Stimulated activated CD8-positive, alpha-beta memory T cell treated with anti-CD3 and anti-CD28 coated beads, Interleukin-15, amount 100 ng/mL, for 48 hours (primary cell): ENCODE measurements around the gene TRA2A.
"Not testable (repeated sequence)": the region's sequence is repeated elsewhere in the genome, so short reads cannot be mapped to it uniquely, and the experiment has no call there.

Experiments used
- DNase-seq, 2 donors: peaks; one replicate each; pipeline ENCODE4 v3.0.0-alpha.2; 2020; ENCODE audit warnings: low read depth in 2 of 2

TRA2A gene

DNA sequence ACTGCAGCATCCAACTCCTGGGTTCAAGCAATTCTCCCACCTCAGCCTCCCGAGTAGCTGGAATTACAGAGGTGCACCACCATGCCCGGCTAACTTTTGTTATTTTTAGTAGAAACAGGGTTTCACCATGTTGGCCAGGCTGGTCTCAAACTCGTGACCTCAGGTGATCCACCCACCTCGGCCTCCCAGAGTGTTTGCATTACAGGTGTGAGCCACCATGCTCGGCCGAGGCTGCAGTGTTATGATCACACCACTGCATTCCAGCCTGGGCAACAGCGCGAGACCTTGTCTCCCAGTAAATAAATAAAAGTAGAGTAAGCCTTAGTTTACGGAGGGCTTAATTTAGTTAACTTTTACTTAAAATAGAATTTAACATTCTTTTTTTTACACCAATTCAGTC lies 37.8 kb downstream of the TRA2A start:
- DNase-seq = no peak

DNA sequence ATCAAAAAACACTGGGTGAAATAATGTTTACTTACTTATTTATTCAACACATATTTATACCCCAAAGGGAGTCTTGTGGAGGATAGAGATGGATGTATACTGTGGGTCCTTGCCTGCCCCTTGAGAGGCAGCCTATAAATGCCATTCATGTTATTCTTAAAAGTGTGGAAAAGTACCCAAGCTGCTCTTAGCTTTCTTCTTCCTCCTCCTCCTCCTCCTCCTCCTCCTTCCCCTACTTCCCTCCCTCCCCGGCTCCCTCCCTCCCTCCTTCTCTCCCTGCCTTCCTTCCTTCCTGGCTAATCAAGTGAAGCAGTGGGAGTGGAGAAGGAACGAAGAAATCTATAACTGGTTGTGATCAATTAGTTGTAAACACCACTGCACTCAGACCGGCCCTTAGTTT lies 40.3 kb downstream of the TRA2A start:
- DNase-seq = no peak

DNA sequence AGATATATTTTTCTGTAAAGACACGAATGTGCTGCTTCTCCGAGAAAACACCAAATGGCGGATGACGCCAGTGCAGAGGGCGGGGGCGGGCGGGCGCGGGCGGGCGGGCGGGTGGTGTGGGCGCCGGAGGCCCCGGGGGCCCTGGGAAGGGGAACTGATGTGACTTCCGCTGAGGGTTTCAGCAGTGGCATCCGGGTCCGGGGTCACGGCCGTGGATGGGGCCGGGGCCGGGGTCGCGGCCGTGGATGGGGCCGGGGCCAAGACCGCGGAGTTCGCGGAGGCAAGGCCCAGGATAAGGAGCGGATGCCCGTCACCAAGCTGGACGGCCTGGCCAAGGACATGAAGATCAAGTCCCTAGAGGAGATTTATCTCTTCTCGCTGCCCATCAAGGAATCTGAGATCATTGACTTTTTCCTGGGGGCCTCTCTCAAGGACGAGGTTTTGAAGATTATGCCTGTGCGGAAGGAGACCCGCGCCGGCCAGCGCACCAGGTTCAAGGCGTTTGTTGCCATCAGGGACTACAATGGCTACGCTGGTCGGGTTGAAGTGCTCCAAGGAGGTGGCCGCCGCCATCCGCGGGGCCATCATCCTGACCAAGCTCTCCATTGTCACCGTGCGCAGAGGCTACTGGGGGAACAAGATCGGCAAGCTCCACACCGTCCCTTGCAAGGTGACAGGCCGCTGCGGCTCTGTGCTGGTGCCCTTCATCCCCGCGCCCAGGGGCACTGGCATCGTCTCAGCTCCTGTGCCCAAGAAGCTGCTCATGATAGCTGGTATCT lies 41.2 kb downstream of the TRA2A start:
- DNase-seq = no peak

DNA sequence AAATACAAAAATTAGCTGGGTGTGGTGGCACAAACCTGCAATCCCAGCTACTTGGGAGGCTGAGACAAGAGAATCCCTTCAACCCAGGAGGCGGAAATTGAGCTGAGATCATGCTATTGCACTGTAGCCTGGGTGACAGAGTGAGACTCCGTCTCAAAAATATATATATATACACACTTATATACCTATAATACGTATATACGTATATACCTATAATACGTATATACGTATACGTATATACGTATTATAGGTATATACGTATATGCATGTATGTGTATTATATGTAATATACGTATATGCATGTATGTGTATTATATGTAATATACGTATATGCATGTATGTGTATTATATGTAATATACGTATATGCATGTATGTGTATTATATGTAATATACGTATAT lies 43.1 kb downstream of the TRA2A start:
- DNase-seq = not testable (repeated sequence)

DNA sequence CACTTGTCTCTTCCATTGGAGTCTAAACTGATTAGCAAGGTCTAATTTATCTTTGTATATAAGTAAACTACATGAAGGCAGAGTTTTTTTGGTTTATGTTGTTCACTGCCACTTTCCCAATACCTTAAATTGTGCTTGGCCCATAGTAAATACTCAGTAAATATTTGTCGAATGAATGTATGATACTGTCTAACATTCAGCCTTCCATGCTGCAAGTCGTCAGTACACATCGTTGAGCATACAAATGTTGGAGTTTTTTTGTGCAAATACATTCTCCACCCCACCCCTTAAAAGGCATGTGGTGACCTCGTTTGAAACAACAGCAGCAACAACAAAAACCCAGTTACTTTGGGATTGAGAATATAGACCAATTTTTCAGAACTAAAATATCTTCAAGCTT lies 44.1 kb downstream of the TRA2A start:
- no peak for DNase-seq

DNA sequence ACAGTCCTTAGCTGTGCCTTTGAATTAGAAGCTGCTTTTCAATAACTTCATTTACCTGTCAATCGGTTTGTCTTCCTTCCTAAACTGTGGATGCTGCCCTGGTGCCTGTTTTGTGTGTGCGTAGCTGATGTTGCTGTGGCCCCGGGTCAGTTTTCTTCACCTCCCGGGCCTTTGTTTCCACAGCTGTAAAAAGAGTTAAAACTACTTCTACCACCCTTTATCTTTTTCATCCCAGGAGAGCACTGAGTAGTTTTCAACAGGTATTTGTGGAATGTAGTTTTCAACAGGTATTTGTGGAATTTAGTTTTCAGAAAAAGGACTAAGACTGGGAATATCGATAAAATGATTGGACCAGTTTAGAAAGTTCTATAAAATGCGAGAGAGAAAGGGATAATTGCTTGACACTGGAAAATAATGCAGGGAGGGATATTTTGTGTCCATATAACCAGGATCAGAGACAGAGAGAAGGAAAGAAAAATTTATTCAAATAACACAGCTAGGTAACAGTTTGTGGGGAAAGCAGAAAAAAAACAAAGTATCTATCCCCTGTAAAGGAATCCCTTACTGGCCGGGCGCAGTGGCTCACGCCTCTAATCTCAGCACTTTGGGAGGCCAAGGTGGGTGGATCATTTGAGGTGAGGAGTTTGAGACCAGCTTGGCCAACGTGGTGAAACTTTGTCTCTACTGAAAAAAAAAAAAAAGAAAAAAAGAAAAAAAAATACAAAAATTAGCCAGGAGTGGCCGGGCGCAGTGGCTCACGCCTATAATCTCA lies 45.6 kb downstream of the TRA2A start:
- DNase-seq = no peak

DNA sequence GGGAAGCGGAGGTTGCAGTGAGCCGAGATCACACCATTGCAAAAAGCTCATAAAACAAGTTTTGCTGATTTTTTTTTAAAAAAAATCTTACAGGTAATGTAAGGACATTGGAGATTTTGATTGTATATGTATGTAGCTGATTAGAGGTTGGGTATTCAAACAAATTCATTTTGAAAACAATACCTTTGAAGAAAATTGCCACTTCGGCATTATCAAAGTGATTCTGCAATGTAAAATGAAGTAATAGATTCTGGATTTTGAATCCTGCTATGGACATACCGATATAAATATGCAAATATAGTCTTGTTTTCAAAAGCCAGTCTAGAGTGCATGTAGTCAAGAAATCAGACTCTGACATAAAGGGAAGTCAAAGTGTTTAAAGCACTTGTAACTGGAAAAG lies 49.1 kb downstream of the TRA2A start:
- no peak for DNase-seq

DNA sequence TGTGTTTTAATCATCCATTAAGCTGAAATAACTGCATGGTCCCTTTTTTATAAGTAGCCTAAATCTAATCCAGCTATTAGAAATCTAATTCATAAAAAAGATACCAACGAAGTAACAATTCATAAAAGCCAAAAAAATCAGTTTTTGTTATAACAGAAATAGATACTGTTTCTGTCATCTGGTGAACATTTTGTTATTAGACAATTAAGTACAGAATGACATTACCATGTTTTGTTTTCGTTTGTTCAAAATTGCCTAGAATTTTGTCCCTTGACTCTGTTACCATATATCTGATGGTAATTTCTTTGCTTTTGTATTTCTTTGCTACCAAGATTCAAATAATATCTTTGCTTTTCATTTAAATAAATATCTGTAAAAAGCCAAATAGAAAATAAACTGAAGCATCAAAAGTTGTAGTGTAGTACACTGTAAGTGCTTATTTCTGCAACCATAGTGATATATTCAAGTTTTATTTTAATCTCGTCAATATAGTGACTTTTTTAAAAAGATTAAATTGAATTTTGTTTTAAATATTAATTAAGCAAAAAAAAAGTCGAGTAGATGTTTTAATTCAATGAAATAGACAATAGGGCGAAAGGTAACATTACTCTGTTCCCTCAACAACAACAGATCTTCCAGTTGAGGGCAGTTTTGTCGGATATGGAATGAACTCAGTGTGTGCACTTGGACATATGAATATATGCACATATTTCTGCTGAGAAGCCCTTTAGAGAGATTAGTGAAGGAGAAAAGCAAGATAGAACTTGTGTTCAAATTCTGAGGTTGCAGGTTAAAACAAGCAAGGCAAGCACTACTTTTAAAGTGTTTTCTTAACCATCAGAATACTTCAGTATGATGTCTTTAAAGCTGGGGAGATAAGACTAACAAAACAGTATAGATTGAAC lies 53.6 kb downstream of the TRA2A start:
- no peak for DNase-seq

DNA sequence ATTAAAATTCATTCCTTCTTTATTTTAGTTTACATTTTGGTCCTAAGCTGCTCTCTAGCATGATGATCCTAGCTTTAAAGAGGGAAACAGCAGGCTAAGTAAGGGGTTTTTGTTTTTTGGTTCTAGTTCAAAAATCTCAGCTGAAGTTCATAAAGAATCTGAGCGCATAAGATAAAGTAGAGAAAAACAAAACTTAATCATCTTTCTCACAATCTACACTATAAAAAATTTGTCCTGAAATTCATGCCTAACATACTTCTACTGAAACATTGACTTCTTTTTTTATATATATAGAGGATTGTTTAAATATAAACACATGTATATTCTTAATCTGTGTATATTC lies 54.7 kb downstream of the TRA2A start:
- DNase-seq = no peak

DNA sequence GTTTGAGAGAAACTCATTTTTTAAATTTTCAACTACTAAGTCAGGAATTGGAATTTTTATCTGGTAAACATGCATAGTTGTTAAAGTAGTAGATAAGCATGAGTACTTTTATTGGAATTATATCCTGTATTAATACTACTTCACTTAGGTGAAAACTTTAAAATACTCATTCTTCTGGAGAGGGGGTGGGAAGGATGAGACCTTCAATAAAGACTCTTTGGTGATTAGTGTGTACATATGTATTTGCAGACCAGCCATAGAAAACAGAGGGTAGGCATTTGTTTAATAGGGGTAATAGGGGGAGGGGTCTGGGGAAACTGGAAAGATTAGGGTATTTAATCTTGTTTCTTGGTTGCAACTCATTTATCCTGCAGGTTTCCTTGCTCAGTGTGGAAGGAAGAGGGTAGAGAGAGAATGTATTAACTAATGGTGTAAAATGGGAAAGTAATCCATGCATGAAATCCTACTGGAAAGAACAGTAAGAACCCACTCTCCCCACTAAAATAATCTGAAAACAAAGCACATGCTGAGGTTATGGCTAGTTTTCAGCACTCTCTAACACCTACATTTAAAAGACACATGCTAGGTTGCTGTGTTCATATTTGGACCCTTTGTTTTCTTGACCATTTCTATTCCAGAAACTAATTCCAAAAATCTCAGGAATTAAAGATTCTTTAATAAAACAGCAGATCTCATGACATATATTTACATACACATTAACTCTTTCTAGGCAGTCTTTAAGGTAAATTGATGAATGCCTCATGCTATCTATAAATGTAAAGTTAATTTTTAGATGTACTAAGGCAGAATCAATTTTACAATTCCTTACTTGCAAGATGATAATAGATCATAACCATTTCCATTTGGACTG lies 55.3 kb downstream of the TRA2A start:
- no peak for DNase-seq

DNA sequence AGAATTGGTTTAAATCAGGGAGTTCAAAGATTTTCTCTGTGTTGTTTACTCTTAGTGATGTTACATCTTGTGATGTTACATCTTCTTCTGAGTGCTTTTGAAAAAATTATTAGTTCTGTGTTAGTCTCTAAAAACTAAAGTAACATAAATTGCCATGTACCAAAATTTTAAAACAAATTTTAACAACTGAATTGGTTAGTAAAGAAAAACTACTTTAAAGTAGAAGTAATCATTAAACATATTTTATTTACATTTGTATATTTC lies 56.3 kb downstream of the TRA2A start:
- DNase-seq = no peak

DNA sequence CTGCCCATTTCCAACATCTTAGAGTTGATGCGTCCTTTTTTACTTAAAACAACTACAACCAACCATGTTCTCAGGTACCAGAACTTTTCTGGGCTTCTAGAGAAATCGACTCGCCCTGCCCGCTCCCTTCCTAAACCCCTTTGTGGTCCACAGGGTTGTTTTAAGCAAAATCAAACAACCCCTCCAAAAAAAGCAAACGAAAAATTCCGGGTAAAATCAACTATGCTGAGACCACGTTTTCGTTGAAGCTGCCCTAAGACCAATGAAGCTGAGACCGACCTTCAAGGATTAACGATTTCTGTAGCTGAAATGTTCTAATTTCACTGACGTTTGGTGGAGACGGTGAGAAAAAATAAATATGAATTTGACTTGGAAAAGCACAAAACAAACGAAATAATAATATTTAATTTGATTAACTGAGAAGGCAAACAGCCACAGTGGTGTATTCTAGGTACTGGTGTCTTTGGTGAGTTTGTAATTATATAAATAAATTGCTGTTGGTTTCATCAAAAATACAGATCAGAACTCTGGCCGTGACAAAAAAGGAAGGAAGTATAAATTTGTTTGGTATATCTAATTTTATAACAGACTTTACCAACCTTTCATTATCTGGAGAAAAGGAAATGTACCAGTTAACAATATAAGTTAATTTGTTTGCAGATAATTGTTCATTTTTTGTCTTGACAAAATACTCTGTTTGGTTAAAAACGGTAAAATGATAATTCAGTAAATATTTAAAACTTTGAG lies 56.8 kb downstream of the TRA2A start:
- DNase-seq = no peak

DNA sequence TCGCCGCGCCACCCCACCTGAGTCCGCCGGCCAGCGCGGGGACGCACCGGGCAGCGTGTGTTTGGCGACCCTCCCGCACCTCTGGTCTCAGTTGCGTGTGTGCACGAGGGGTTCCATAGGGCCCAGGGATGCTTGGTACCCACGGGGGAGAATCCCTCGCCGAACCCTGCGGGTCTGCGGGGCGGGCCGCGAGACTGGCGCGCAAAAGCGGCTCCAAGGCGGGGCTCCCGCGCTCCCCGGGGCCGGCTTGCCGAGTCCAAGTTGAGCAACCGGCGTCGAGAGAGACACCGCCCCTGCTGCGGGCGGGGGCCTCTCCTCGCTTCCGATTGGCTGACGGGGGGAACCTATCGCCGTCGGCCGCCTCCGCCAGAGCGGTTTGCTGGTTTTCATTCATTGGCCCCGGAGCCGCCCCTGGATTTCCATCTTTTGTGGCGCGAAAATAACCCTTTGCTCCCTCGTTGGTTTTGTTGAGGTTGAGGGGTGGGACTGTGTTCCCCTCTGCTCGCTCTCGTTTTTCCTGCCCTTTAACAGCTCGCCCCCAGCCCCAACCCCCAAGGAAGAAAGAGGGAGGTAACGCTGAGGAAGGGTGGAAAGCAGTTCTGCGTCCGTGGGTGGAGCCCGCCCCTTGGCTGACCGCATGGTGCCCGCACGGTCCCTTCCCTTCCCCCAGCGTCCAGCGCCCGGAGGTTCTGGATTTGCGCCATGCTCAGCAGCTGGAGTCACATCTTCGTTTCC lies 57.5 kb downstream of the TRA2A start:
- peak; percentile 73 to 85 for DNase-seq

DNA sequence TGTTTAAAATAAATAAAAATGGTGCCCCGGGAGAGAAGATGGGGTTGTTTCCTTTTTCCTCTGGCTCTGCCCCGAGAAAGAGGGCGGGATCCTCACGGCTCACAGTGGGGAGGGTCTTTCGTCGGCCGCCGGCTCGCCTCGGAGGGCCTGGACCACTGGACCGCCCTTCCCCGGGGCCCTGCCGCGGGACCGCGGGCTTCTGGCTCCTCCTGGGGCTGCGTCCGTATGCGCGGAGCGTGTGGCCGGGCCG lies 58.0 kb downstream of the TRA2A start:
- no peak for DNase-seq

DNA sequence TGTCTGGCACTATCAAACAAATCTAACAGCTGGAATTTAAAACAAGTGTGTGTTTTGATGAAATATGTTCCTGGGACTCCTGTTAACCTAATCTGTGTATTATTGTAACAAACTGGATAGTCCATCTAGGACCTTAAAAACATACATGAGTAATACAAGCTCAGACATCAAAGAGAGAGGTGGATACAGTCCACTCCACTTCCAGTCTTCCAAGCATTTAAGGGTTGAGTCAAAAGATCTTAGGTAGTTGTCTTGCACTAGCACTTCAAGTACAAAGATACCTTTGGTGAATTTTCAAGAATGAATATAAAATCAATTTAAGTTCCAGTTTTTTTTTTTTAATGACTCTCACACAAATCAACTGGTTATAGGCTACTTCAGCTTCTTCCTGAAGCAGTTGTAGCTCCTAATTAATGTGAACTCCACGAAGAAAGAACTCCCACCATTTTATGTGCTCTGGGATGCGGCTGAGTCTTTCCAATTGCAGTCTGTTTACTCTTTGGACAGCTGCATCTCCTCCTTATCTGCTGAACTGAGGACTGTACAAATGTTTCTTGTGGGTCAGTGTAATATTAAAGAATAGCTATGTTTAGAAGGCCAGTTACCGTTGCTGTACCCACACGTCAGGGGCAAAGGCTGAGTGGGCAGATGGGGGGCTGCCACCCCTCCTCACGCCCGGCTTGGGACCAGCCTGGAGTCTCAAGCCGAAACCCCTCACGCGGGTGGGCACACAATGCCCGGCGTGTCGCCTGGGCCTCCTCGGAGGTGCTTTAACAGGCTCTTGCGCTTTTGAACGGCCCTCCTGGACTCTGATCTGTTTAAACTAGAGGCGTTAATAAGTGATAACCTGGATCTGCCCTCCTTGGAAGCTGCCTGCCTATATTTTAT lies 58.6 kb downstream of the TRA2A start:
- no peak for DNase-seq

DNA sequence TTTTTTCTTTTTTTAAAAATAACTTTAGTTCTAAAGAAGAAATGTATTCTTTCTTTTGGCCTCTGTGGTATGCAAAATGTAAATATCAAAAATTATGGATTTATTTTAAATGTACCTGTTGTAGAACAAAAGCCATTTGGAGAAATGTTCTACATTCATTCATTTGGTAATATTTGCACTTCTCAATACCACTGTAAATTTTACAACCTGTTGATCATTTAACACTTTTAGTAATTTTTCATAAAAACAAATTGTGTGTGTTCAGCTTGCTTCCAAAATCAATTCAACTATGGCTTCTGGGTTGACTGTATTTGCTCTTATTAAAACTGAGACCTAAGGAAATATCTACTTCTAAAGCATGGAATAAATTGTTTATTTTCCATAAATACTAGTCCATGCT lies 59.2 kb downstream of the TRA2A start:
- no peak for DNase-seq

DNA sequence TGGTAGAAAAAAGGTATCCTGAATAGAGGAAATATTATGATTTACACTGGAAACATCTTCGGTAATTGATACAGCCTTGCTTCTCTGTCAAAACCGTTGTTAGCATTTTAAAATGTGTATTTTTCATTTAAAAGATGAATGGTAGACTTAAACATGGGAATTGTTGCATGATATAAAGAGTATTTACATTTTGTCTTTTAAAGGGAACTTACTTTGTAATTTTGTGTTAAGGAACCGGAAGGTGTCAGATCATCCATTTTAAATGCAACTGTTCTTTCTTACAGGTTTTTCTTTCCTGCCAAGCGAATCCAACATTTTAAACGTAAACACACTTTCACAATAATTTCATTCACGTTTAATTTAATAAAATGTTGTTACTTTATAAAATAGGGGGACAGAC lies 59.7 kb downstream of the TRA2A start:
- DNase-seq = no peak

DNA sequence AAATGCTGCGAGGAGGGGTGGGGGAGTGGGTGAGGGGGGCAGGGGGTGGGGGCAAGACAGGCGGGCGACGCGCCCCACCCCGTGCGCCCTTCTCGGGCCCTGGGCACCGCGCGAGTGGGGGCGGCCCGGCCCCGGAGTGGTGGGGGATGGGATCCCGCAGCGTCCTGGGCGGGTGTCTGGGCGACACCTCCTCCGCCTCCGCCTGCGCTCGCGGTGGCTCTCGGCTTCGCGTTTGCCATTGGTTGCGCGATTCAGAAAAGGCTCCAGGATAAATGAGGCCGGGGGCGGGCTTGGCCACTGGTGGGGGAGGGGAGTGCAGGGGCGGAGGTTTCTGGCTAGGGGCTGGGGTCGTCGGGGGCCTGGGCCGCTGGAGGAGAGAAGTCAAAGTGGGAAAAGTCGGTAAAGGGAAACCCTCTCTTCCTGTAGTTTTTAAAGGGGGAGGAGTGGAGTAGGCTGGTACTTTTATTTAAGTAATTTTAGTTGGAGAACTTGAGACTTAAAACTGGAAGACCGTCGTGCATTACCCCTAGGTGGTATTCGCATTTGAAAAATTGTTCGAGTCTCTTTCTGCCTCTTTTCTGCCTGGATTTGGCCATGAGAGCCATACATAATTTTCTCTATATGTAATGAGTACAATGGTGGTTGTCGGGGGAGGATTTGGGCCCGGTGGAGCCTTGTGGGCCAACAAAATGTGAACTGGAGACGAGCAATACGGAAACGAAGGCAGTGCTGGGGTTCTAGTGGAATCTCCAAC lies 60.5 kb downstream of the TRA2A start:
- no peak for DNase-seq
